HCT116 (cell line): ENCODE measurements around the gene IFNA14. TPM values are rescaled to one million over a fixed set of nuclear protein-coding genes. Genes with fewer than 3 reads are reported as not detected.

Source experiments
- ATAC-seq: fragments of 200-7000 bp; cut with Tn5 transposase; 2 replicates; pipeline ENCODE4 v1.9.1; 2020; ENCODE audit warnings: mild to moderate bottlenecking, moderate library complexity
- Bru-seq: library from RNA; stranded (reverse); fragments of 400-500 nt; gene quantifications from one replicate; lab custom pipeline; 2021; lab: Mats Ljungman, UMichigan
- BruChase-seq, 2 experiments: library from RNA; stranded (reverse); fragments of 400-500 nt; gene quantifications; one replicate each; lab custom pipeline; 2021; lab: Mats Ljungman, UMichigan
- BruUV-seq: library from RNA; stranded (reverse); fragments of 400-500 nt; replicated peaks from 2 replicates; lab custom pipeline; 2021; lab: Mats Ljungman, UMichigan
- CTCF ChIA-PET: fragments of 300-600 bp; sonication (Branson Sonifier 250); formaldehyde crosslinking; loops from one replicate; lab custom pipeline; 2021; ENCODE audit warnings: antibody characterized with exemption; lab: Charles Lee
- POLR2A ChIA-PET: fragments of 300-600, 350-600 bp; sonication (Branson Sonifier 250); formaldehyde crosslinking; loops from one replicate; lab custom pipeline; 2021; ENCODE audit warnings: antibody characterized with exemption; lab: Charles Lee
- RAD21 ChIA-PET, 2 experiments: fragments of 300-600 bp; sonication (Branson Sonifier 250); formaldehyde crosslinking; loops; one replicate each; lab custom pipeline; 2023; ENCODE audit warnings: low total read pairs in 2 of 2; ENCODE audit not compliant: uncharacterized antibody in 2 of 2, unreplicated experiment in 2 of 2, low non-redundant PET in 1 of 2; lab: Charles Lee
- DNase-seq: peaks from one replicate; pipeline ENCODE4 v3.0.0-alpha.2; 2010; ENCODE audit warnings: low read depth, low spot score
- H2AFZ ChIP-seq: fragments of 200-600 bp; shearing (Covaris generic), sonication (generic); 2 replicates; pipeline ENCODE4 v1.6.1; 2017; ENCODE audit warnings: low read depth, mixed run types, mixed read lengths, antibody characterized with exemption, low read length; ENCODE audit not compliant: poor library complexity, severe bottlenecking
- H3K27ac ChIP-seq: 2 replicates; pipeline ENCODE4 v1.5.1; 2012; ENCODE audit warnings: low read depth, low read length
- H3K27me3 ChIP-seq: fragments of 200-600 bp; sonication (generic); 2 replicates; pipeline ENCODE4 v1.6.1; 2016; ENCODE audit warnings: mixed run types, low read length, mixed read lengths; ENCODE audit not compliant: insufficient read depth
- H3K36me3 ChIP-seq, 2 experiments: fragments of 200-500 bp in 1 of 2; fragments of 200-600 bp in 1 of 2; sonication (Bioruptor generic) in 1 of 2; sonication (generic) in 1 of 2; 2 replicates each; pipeline versions ENCODE4 v1.5.1 to v1.6.1; 2014 to 2016; ENCODE audit warnings: low read length in 2 of 2, inconsistent platforms in 1 of 2, mixed read lengths in 1 of 2, mixed run types in 1 of 2; ENCODE audit not compliant: insufficient read depth in 2 of 2, control insufficient read depth in 1 of 2
- H3K4me1 ChIP-seq, 2 experiments: fragments of 200-600 bp in 1 of 2; sonication (generic) in 1 of 2; 2 replicates each; pipeline versions ENCODE4 v1.5.1 to v1.6.1; 2012 to 2017; ENCODE audit warnings: low read length in 2 of 2, inconsistent platforms in 1 of 2, mild to moderate bottlenecking in 1 of 2, mixed read lengths in 1 of 2, mixed run types in 1 of 2, moderate library complexity in 1 of 2; ENCODE audit not compliant: insufficient read depth in 2 of 2, control insufficient read depth in 1 of 2
- H3K4me2 ChIP-seq: fragments of 200-600 bp; sonication (generic); 2 replicates; pipeline ENCODE4 v1.6.1; 2017; ENCODE audit warnings: mixed run types, low read length, mixed read lengths
- H3K4me3 ChIP-seq, 2 experiments: fragments of 200-600 bp in 1 of 2; sonication (generic) in 1 of 2; replicated peaks in 1 of 2; 2 replicates each; pipeline ENCODE4 v1.5.1; 2011 to 2016; ENCODE audit warnings: low read length in 2 of 2, control low read depth in 1 of 2, low read depth in 1 of 2, mild to moderate bottlenecking in 1 of 2, mixed read lengths in 1 of 2, mixed run types in 1 of 2
- H3K79me2 ChIP-seq: fragments of 200-600 bp; sonication (generic); 2 replicates; pipeline ENCODE4 v1.6.1; 2017; ENCODE audit warnings: mild to moderate bottlenecking, mixed run types, low read length, moderate library complexity, mixed read lengths; ENCODE audit not compliant: insufficient read depth
- H3K9ac ChIP-seq: fragments of 200-600 bp; sonication (generic); 2 replicates; pipeline ENCODE4 v1.6.1; 2016; ENCODE audit warnings: low read length, mixed read lengths
- H3K9me2 ChIP-seq: fragments of 200-600 bp; sonication (generic), shearing (Covaris generic); 2 replicates; pipeline ENCODE4 v1.6.1; 2017; ENCODE audit warnings: mixed run types, mild to moderate bottlenecking, moderate library complexity; ENCODE audit not compliant: insufficient read depth
- H3K9me3 ChIP-seq, 2 experiments: fragments of 200-500 bp in 1 of 2; fragments of 200-600 bp in 1 of 2; sonication (Bioruptor generic) in 1 of 2; sonication (generic) in 1 of 2; 2 replicates each; pipeline ENCODE4 v1.6.1; 2014 to 2017; ENCODE audit warnings: low read length in 2 of 2, mixed read lengths in 2 of 2, inconsistent platforms in 1 of 2, low read depth in 1 of 2, mild to moderate bottlenecking in 1 of 2, mixed run types in 1 of 2, moderate library complexity in 1 of 2; ENCODE audit not compliant: control insufficient read depth in 1 of 2, insufficient read depth in 1 of 2
- H4K20me1 ChIP-seq: fragments of 200-600 bp; sonication (generic), shearing (Covaris generic); 2 replicates; pipeline ENCODE4 v1.6.1; 2017; ENCODE audit warnings: mixed run types, mild to moderate bottlenecking, moderate library complexity; ENCODE audit not compliant: insufficient read depth
- CBX3 ChIP-seq: IDR thresholded peaks from 2 replicates; pipeline ENCODE4 v1.6.1; 2012; ENCODE audit warnings: low read depth
- CEBPB ChIP-seq: IDR thresholded peaks from 2 replicates; pipeline ENCODE4 v1.6.1; 2012; ENCODE audit warnings: low read depth
- EGR1 ChIP-seq: IDR thresholded peaks from 2 replicates; pipeline ENCODE4 v1.6.1; 2012; ENCODE audit warnings: low read depth
- EZH2 ChIP-seq: fragments of 200-600 bp; sonication (generic); IDR thresholded peaks from 2 replicates; pipeline ENCODE4 v1.6.1; 2017; ENCODE audit warnings: antibody characterized with exemption, mixed run types
- EZH2phosphoT487 ChIP-seq: fragments of 200-600 bp; IDR thresholded peaks from 2 replicates; pipeline ENCODE4 v1.6.1; 2018; ENCODE audit warnings: antibody characterized with exemption, borderline replicate concordance
- FOSL1 ChIP-seq: IDR thresholded peaks from 2 replicates; pipeline ENCODE4 v1.6.1; 2012; ENCODE audit warnings: low read depth
- JUND ChIP-seq: IDR thresholded peaks from 2 replicates; pipeline ENCODE4 v1.6.1; 2012
- POLR2A ChIP-seq: IDR thresholded peaks from 2 replicates; pipeline ENCODE4 v1.7.0; 2011; ENCODE audit warnings: borderline replicate concordance; ENCODE audit not compliant: insufficient read depth, insufficient read length; ENCODE audit errors: extremely low read depth
- POLR2AphosphoS5 ChIP-seq: IDR thresholded peaks from 2 replicates; pipeline ENCODE4 v1.6.1; 2011; ENCODE audit warnings: mild to moderate bottlenecking, low read depth, low read length, moderate library complexity
- SIN3A ChIP-seq: IDR thresholded peaks from 2 replicates; pipeline ENCODE4 v1.6.1; 2012; ENCODE audit warnings: low read depth
- SP1 ChIP-seq: IDR thresholded peaks from 2 replicates; pipeline ENCODE4 v1.6.1; 2012; ENCODE audit warnings: low read depth
- SRF ChIP-seq: IDR thresholded peaks from 2 replicates; pipeline ENCODE4 v1.6.1; 2012; ENCODE audit warnings: low read depth
- TCF7L2 ChIP-seq: IDR thresholded peaks from 2 replicates; pipeline ENCODE4 v1.7.0; 2011; ENCODE audit warnings: borderline replicate concordance, inconsistent platforms; ENCODE audit not compliant: insufficient read depth, insufficient read length; ENCODE audit errors: extremely low read depth
- YY1 ChIP-seq: IDR thresholded peaks from 2 replicates; pipeline ENCODE4 v1.6.1; 2011; ENCODE audit warnings: low read length, low read depth, moderate library complexity, mild to moderate bottlenecking; ENCODE audit not compliant: insufficient replicate concordance; ENCODE audit errors: extremely low read depth
- ZFX ChIP-seq: fragments of 450-650 bp; IDR thresholded peaks from 2 replicates; pipeline ENCODE4 v1.6.1; 2017
- ZNF274 ChIP-seq: fragments of 200-500 bp; sonication (Bioruptor generic); IDR thresholded peaks from 2 replicates; pipeline ENCODE4 v1.6.1; 2014; ENCODE audit warnings: mild to moderate bottlenecking, low read depth, low read length, inconsistent platforms
- intact Hi-C: fragments of 100-400 bp; cut with micrococcal nuclease; formaldehyde crosslinking; loops from 2 replicates; pipeline ENCODE4 v1.10.0; 2022
- long read RNA-seq: library from polyadenylated mRNA; unstranded; transcript quantifications from one replicate; pipeline ENCODE4 v2.0.0, GENCODE V29; 2021; ENCODE audit not compliant: unreplicated experiment
- polyA plus RNA-seq: library from polyadenylated mRNA; unstranded; fragments of >200 nt; gene quantifications from 2 replicates; pipeline ENCODE4 v1.2.1, GENCODE V29; 2012; ENCODE audit warnings: missing spikeins
- total RNA-seq: library from RNA; stranded (reverse); gene quantifications from one replicate; pipeline ENCODE4 v1.2.1, GENCODE V29; 2021; ENCODE audit not compliant: unreplicated experiment
- TF ChIP-seq, protein P1 (sequence below): IDR thresholded peaks from 2 replicates; pipeline ENCODE4 v1.6.1; 2012
- TF ChIP-seq, protein P2 (sequence below): IDR thresholded peaks from 2 replicates; pipeline ENCODE4 v1.6.1; 2012; ENCODE audit warnings: low read depth

IFNA14 gene
- total RNA-seq (not detected), Bru-seq, nascent RNA (not detected), BruChase-seq, experiment 1, labeled RNA remaining after a 6-hour chase (not detected), BruChase-seq, experiment 2, labeled RNA remaining after a 2-hour chase (not detected)
- not detected in 2 replicates for polyA plus RNA-seq
- long read RNA-seq = 0 reads

DNA sequence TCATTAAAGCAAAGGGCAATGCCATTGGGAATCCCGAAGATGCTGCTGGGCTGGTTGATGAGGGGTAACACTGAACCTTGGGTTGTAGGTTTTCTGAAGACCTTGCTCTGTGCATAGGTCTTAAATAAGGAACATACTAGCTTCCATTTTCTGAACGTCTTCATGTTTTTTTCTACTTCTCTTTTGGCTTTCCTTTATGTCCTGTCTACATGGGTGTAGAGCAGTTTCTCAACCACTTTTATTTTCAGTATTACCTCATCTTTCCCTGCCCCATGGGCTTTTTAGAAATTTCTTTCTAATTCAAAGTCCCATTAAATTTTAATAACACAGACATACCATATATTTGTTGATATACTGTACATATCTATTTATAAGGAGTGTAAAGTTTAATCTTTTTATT lies at the start of gene IFNA14:
Gene IFNA14, minus strand, starts transcription at position 95 of the 400 bp plus-strand sequence. Its CDS starts 70 bp downstream, at position 25.
- H3K36me3 ChIP-seq = no peaks in the 10 kb centered on the region
- TF ChIP-seq YY1 (no peak), JUND (no peak), SRF (no peak), CEBPB (no peak), SP1 (no peak), POLR2AphosphoS5 (no peak), SIN3A (no peak), EZH2phosphoT487 (no peak), FOSL1 (no peak), EZH2 (no peak), ZNF274 (no peak), CBX3 (no peak), POLR2A (no peak), ZFX (no peak), EGR1 (no peak), TCF7L2 (no peak)
- TF ChIP-seq, protein P1, sequence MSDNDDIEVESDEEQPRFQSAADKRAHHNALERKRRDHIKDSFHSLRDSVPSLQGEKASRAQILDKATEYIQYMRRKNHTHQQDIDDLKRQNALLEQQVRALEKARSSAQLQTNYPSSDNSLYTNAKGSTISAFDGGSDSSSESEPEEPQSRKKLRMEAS = no peak
- TF ChIP-seq, protein P2, sequence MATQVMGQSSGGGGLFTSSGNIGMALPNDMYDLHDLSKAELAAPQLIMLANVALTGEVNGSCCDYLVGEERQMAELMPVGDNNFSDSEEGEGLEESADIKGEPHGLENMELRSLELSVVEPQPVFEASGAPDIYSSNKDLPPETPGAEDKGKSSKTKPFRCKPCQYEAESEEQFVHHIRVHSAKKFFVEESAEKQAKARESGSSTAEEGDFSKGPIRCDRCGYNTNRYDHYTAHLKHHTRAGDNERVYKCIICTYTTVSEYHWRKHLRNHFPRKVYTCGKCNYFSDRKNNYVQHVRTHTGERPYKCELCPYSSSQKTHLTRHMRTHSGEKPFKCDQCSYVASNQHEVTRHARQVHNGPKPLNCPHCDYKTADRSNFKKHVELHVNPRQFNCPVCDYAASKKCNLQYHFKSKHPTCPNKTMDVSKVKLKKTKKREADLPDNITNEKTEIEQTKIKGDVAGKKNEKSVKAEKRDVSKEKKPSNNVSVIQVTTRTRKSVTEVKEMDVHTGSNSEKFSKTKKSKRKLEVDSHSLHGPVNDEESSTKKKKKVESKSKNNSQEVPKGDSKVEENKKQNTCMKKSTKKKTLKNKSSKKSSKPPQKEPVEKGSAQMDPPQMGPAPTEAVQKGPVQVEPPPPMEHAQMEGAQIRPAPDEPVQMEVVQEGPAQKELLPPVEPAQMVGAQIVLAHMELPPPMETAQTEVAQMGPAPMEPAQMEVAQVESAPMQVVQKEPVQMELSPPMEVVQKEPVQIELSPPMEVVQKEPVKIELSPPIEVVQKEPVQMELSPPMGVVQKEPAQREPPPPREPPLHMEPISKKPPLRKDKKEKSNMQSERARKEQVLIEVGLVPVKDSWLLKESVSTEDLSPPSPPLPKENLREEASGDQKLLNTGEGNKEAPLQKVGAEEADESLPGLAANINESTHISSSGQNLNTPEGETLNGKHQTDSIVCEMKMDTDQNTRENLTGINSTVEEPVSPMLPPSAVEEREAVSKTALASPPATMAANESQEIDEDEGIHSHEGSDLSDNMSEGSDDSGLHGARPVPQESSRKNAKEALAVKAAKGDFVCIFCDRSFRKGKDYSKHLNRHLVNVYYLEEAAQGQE = no peak
- TF ChIP-seq, all 23 proteins: peak for 0
- Histone ChIP-seq H4K20me1 (no peaks in the 10 kb centered on the region), H3K9me3 (no peaks in the 10 kb centered on the region), H3K4me2 (no peak within 1 kb of the TSS), H3K9me2 (no peaks in the 10 kb centered on the region), H3K27ac (no peak within 1 kb of the TSS), H3K9ac (no peak within 1 kb of the TSS), H3K79me2 (no peaks in the 10 kb centered on the region), H2AFZ (no peak within 1 kb of the TSS), H3K27me3 (no peaks in the 10 kb centered on the region), H3K4me3 (no peak within 1 kb of the TSS), H3K4me1 (no peaks in the 10 kb centered on the region)
- intact Hi-C loops = loop anchor here (10.0 kb wide), 1 partner anchor 555 kb away; no protein-coding TSS in a partner anchor
- no TSS peak for BruUV-seq
- RAD21 ChIA-PET = no interaction called here
- no peak for ATAC-seq
- CTCF ChIA-PET = interaction anchor here (1.8 kb wide), 1 partner anchor 45 kb away, joined by 6 read pairs; no protein-coding TSS in a partner anchor
- no peak for DNase-seq
- POLR2A ChIA-PET = no interaction called here
